ENCODE data around the gene FERMT3.

The FERMT3 gene

DNA sequence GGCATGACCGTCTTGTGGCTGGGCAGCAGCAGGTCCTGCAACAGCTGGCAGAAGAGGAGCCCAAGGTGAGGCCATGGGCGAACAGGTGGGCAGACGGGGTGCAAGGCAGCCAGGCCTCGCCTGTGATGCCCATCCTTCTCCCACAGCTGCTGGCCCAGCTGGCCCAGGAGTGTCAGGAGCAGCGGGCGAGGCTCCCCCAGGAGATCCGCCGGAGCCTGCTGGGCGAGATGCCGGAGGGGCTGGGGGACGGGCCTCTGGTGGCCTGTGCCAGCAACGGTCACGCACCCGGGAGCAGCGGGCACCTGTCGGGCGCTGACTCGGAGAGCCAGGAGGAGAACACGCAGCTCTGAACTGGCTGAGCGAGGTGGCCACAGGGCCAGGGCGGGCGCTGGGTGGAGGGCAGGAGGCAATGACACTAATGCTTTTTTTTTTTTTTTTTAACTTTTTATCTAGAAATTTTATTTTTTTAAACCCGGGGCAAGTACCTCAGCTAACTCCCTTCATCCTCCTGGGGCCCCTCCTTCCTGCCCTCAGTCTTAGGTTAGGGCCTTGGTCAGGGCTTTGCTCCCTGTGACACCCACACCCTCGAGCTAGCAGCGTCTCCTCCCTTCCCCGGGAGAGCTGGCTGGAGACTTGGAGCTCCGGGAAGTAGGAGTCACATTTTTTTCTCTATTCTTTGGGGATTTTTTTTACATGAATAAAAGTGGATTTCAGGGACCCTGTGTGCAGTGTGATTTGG, 60.9 kb downstream of the FERMT3 start:
- Histone ChIP-seq H3K27ac (ENCODE audit: low read depth, low read length) (no peak overlapping the region), H3K4ac (ENCODE audit: low read depth, low read length) (no peak overlapping the region), H3K79me2 (ENCODE audit: control insufficient read depth, insufficient read depth, low read length, poor library complexity) (peaks cover 13% of the 10 kb centered on the region), H2BK12ac (ENCODE audit: low read length) (no peak overlapping the region), H3K23ac (ENCODE audit: low read length) (no peak overlapping the region), H4K8ac (ENCODE audit: low read depth, low read length) (no peak overlapping the region), H3K79me1 (ENCODE audit: low read length) (peaks cover 40% of the 10 kb centered on the region), H4K91ac (ENCODE audit: low read depth, low read length) (no peak overlapping the region), H3K36me3 (ENCODE audit: control insufficient read depth in 1 of 2, insufficient read depth in 2 of 2, low read length in 2 of 2) (peaks cover 46 to 50% of the 10 kb centered on the region in 2 experiments), H3K4me2 (ENCODE audit: low read length) (no peak overlapping the region), H3K9me3 (ENCODE audit: insufficient read depth, low read depth, low read length) (peaks cover 2% of the 10 kb centered on the region), H3K14ac (ENCODE audit: low read length) (no peak overlapping the region), H3K27me3 (ENCODE audit: insufficient read depth, low read length) (no peaks in the 10 kb centered on the region), H2BK5ac (ENCODE audit: low read depth, low read length, poor library complexity) (no peak overlapping the region), H4K12ac (ENCODE audit: low read depth, low read length) (no peak overlapping the region), H2AK5ac (ENCODE audit: low read length) (no peak overlapping the region), H2BK120ac (ENCODE audit: insufficient read depth, low read length, poor library complexity) (no peak overlapping the region), H3K4me3 (ENCODE audit: low read depth, low read length) (no peak overlapping the region), H2AFZ (ENCODE audit: insufficient read depth, low read length, poor library complexity) (no peak overlapping the region), H3K9ac (ENCODE audit: low read length) (no peak overlapping the region), H3K18ac (ENCODE audit: low read length) (no peak overlapping the region), H3K4me1 (ENCODE audit: control insufficient read depth in 1 of 2, insufficient read depth in 2 of 2, low read length in 2 of 2) (peaks cover 35 to 41% of the 10 kb centered on the region in 2 experiments)
- DNase-seq, result peak in 1 of 2 donors; percentile 23
- no CpG with 5 or more reads among the region's 27 CpGs for WGBS (ENCODE audit: extremely low coverage, insufficient coverage, insufficient read length)

DNA sequence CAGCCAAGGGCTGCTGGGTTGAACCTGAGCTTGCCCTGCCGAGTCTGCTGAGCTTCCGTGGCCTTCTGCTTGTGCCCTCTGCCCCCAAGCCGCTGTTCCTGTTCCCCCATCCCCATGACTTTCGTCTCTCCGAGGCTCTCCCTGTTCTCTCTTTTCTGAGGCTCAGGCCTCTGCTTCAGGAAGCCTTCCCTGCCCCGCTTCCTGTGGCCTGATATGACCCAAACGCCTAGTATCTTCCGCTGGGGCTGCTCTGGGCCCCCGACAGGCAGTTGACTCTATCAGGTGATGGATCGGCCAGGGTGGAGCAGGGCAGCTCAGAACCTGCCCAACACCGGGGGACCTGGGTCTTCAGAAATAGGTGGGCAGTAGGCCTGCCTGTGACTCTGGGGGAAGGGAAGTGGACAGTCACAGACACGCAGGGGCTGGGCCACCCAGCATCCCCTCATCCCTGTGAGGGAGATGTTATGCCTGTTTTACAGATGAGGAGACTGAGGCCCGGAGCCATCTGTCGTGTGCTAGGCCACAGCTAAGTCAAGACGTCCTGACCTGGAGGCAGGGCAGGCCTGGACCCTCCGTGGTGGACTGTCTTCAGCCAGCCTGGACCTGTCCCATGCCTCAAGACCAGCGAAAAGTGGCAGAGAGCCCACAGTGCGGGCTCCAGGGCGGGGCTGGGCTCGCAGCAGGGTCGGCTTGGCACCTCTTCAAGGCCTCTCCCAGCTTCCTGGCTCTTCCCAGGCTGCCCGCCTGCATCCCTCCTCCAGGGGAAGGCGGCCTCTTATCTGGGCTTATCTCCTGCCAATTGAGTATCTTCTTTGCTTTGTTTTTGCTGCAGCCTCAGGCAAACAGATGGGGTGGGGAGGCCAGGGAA, 61.7 kb downstream of the FERMT3 start:
- peak overlapping the region; percentile 8 for H2BK120ac ChIP-seq (ENCODE audit: insufficient read depth, low read length, poor library complexity)
- H3K79me1 ChIP-seq (ENCODE audit: low read length), result peaks cover 35% of the 10 kb centered on the region
- peak overlapping the region; percentile 57 for H2AK5ac ChIP-seq (ENCODE audit: low read length)
- H3K4me2 ChIP-seq (ENCODE audit: low read length), result peak overlapping the region; percentile 92
- H2BK5ac ChIP-seq (ENCODE audit: low read depth, low read length, poor library complexity), result peak overlapping the region; percentile 8
- H4K12ac ChIP-seq (ENCODE audit: low read depth, low read length), result peak overlapping the region; percentile 46
- H3K4me1 ChIP-seq (ENCODE audit: control insufficient read depth in 1 of 2, insufficient read depth in 2 of 2, low read length in 2 of 2), result peaks cover 27 to 32% of the 10 kb centered on the region in 2 experiments
- peak in 1 of 2 donors; percentile 83 for DNase-seq
- no peak overlapping the region for H3K4ac ChIP-seq (ENCODE audit: low read depth, low read length)
- H3K79me2 ChIP-seq (ENCODE audit: control insufficient read depth, insufficient read depth, low read length, poor library complexity), result peaks cover 13% of the 10 kb centered on the region
- WGBS (ENCODE audit: extremely low coverage, insufficient coverage, insufficient read length), result no CpG with 5 or more reads among the region's 23 CpGs
- peak overlapping the region; percentile 6 for H2AFZ ChIP-seq (ENCODE audit: insufficient read depth, low read length, poor library complexity)
- peak overlapping the region; percentile 97 for H3K27ac ChIP-seq (ENCODE audit: low read depth, low read length)
- H3K36me3 ChIP-seq (ENCODE audit: control insufficient read depth in 1 of 2, insufficient read depth in 2 of 2, low read length in 2 of 2), result peaks cover 42 to 46% of the 10 kb centered on the region in 2 experiments
- peak overlapping the region; percentile 10 for H4K8ac ChIP-seq (ENCODE audit: low read depth, low read length)
- H3K27me3 ChIP-seq (ENCODE audit: insufficient read depth, low read length), result no peaks in the 10 kb centered on the region
- H3K4me3 ChIP-seq (ENCODE audit: low read depth, low read length), result peak overlapping the region; percentile 21
- peak overlapping the region; percentile 96 for H4K91ac ChIP-seq (ENCODE audit: low read depth, low read length)
- H3K18ac ChIP-seq (ENCODE audit: low read length), result peak overlapping the region; percentile 15
- no peak overlapping the region for H3K23ac ChIP-seq (ENCODE audit: low read length)
- H3K9me3 ChIP-seq (ENCODE audit: insufficient read depth, low read depth, low read length), result no peaks in the 10 kb centered on the region
- peak overlapping the region; percentile 96 for H3K14ac ChIP-seq (ENCODE audit: low read length)
- H2BK12ac ChIP-seq (ENCODE audit: low read length), result peak overlapping the region; percentile 39
- no peak overlapping the region for H3K9ac ChIP-seq (ENCODE audit: low read length)

DNA sequence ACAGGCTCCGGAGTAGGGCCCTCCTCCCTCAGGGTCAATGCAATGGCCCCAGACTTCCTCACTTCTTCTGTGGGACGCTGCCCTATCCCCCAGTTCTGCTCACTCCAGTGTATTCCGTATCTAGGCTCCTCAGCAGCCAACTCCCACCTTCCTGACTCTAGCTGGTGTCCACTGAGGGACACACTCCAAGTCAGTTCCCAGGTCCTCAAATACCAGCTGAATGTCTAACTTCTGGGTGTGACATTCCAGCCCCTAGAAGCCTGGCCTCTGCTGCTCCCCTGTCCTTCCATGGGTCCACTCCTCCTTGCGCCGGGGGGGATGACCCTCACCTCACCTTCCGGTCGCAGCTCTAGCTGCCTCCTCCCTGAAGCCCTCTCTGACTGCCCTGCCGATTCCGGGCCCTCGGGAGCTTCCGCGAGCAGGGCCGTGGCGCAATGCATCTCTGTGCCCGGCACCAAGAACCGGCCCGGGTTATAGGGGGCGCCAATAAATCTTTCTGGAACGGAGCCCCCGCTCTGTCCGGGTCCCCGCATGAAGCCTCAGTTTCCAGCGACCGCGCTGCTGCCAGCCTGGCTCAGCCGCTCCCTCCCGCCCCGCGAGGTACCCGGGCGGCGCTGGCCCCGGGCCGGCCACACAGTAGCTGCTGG, 62.5 kb downstream of the FERMT3 start:
- Histone ChIP-seq H3K4me1 (ENCODE audit: control insufficient read depth in 1 of 2, insufficient read depth in 2 of 2, low read length in 2 of 2) (peaks cover 20 to 24% of the 10 kb centered on the region in 2 experiments), H3K79me2 (ENCODE audit: control insufficient read depth, insufficient read depth, low read length, poor library complexity) (peaks cover 13% of the 10 kb centered on the region), H3K4me3 (ENCODE audit: low read depth, low read length) (peak overlapping the region; percentile 70), H3K9me3 (ENCODE audit: insufficient read depth, low read depth, low read length) (no peaks in the 10 kb centered on the region), H3K9ac (ENCODE audit: low read length) (peak overlapping the region; percentile 90), H4K8ac (ENCODE audit: low read depth, low read length) (peak overlapping the region; percentile 92), H3K14ac (ENCODE audit: low read length) (peak overlapping the region; percentile 96), H4K12ac (ENCODE audit: low read depth, low read length) (peak overlapping the region; percentile 89), H3K4me2 (ENCODE audit: low read length) (peak overlapping the region; percentile 92), H2BK5ac (ENCODE audit: low read depth, low read length, poor library complexity) (peak overlapping the region; percentile 90), H2AK5ac (ENCODE audit: low read length) (peak overlapping the region; percentile 55), H3K4ac (ENCODE audit: low read depth, low read length) (peak overlapping the region; percentile 67), H3K27ac (ENCODE audit: low read depth, low read length) (peak overlapping the region; percentile 97), H3K36me3 (ENCODE audit: control insufficient read depth in 1 of 2, insufficient read depth in 2 of 2, low read length in 2 of 2) (peaks cover 34 to 39% of the 10 kb centered on the region in 2 experiments), H4K91ac (ENCODE audit: low read depth, low read length) (peak overlapping the region; percentile 96), H2BK12ac (ENCODE audit: low read length) (peak overlapping the region; percentile 0), H3K79me1 (ENCODE audit: low read length) (peaks cover 29% of the 10 kb centered on the region), H3K23ac (ENCODE audit: low read length) (no peak overlapping the region), H2AFZ (ENCODE audit: insufficient read depth, low read length, poor library complexity) (peak overlapping the region; percentile 64), H2BK120ac (ENCODE audit: insufficient read depth, low read length, poor library complexity) (peak overlapping the region; percentile 91), H3K27me3 (ENCODE audit: insufficient read depth, low read length) (no peaks in the 10 kb centered on the region), H3K18ac (ENCODE audit: low read length) (peak overlapping the region; percentile 85)
- WGBS (ENCODE audit: extremely low coverage, insufficient coverage, insufficient read length), result no CpG with 5 or more reads among the region's 34 CpGs
- DNase-seq, result peak; percentile 64 to 77

Measured in trophoblast cell (in vitro differentiated cells and primary cell).